Posterior cingulate gyrus (tissue), 11 donors: ENCODE measurements around the gene DDIT3.

ENCODE experiments used
- DNase-seq, 10 donors: peaks; one replicate each; pipeline versions ENCODE4 v3.0.0 to v3.0.0-alpha.2; 2020 to 2021; ENCODE audit warnings: mixed read lengths in 3 of 10
- intact Hi-C: fragments of 100-400 bp; cut with DNase I; formaldehyde crosslinking; loops from one replicate; pipeline ENCODE4 v1.15.1; 2023

The DDIT3 gene

DNA sequence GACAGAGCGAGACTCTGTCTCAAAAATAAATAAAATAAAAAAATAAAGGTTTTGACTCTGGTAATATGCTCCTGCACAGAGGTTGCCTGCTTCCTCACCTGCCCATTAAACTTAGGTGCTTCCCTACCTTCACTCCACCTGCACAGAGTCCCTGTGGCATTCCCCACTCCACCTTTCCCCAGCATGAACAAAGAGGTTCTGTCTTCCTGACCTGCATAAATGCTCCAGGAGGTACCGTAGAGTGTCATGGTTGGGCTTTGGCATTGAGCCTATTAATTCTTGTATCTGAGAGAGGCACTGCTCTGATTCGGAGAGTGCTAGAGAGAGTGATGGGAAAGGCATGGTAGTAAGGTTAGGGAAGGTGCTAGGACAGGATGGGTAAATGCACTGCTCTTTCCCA lies 46.9 kb downstream of the DDIT3 start:
- DNase-seq = peak in 1 of 10 donors; percentile 11

DNA sequence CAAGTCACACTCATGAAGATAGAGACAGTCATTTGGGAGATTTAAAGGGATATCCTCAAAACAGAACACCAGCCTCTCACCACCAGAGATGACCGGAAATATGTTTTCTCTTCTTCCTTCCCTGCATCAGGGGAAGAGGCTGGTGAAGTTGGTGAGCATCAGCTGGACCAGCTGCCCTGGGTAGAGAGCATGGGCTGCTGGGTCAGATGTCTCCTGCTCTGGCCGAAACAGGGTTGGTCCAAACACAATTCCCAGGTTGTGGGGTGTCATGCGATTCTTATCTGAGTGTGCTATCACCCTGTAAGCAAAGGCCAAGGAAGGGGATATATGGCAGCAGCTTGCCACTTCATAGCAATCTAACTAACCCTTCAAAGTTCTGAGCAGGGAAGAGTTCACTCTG lies 47.9 kb downstream of the DDIT3 start:
- DNase-seq = peak in 1 of 10 donors; percentile 17
- intact Hi-C loops = no loop called here

More for the DNA sequence above, 46.9 kb downstream of the DDIT3 start:
- intact Hi-C loops = no loop called here

DNA sequence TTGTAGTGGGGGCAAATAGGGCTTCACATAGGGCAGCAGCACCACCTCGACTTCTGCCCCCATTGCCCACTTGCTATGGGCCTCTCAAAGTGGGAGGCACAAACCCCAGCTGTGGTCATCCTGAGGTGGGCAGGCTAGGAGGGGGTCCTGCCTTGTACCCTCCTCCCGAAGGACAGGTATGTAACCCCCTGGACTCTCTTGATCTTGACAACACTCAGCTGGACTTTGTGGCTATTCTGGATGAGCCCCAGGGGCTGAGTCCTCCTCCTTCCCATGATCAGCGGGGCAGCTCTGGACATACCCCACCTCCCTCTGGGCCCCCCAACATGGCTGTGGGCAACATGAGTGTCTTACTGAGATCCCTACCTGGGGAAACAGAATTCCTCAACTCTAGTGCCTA lies 48.7 kb downstream of the DDIT3 start:
- DNase-seq = peak in 2 of 10 donors; percentile 41 to 42
- intact Hi-C loops = no loop called here

DNA sequence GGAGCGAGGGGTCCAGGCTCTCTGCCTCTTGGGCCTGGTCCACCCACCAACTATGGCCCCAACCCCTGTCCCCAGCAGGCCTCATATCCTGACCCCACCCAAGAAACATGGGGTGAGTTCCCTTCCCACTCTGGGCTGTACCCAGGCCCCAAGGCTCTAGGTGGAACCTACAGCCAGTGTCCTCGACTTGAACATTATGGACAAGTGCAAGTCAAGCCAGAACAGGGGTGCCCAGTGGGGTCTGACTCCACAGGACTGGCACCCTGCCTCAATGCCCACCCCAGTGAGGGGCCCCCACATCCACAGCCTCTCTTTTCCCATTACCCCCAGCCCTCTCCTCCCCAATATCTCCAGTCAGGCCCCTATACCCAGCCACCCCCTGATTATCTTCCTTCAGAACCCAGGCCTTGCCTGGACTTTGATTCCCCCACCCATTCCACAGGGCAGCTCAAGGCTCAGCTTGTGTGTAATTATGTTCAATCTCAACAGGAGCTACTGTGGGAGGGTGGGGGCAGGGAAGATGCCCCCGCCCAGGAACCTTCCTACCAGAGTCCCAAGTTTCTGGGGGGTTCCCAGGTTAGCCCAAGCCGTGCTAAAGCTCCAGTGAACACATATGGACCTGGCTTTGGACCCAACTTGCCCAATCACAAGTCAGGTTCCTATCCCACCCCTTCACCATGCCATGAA lies 49.2 kb downstream of the DDIT3 start:
- intact Hi-C loops = no loop called here
- peak in 2 of 10 donors; percentile 19 to 24 for DNase-seq

DNA sequence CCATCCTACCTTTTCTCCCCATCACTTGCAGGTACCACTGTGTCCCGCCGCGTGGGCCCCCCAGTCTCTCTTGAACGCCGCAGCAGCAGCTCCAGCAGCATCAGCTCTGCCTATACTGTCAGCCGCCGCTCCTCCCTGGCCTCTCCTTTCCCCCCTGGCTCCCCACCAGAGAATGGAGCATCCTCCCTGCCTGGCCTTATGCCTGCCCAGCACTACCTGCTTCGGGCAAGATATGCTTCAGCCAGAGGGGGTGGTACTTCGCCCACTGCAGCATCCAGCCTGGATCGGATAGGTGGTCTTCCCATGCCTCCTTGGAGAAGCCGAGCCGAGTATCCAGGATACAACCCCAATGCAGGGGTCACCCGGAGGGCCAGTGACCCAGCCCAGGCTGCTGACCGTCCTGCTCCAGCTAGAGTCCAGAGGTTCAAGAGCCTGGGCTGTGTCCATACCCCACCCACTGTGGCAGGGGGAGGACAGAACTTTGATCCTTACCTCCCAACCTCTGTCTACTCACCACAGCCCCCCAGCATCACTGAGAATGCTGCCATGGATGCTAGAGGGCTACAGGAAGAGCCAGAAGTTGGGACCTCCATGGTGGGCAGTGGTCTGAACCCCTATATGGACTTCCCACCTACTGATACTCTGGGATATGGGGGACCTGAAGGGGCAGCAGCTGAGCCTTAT lies 49.9 kb downstream of the DDIT3 start:
- intact Hi-C loops = no loop called here
- DNase-seq = peak in 2 of 10 donors; percentile 52 to 78

DNA sequence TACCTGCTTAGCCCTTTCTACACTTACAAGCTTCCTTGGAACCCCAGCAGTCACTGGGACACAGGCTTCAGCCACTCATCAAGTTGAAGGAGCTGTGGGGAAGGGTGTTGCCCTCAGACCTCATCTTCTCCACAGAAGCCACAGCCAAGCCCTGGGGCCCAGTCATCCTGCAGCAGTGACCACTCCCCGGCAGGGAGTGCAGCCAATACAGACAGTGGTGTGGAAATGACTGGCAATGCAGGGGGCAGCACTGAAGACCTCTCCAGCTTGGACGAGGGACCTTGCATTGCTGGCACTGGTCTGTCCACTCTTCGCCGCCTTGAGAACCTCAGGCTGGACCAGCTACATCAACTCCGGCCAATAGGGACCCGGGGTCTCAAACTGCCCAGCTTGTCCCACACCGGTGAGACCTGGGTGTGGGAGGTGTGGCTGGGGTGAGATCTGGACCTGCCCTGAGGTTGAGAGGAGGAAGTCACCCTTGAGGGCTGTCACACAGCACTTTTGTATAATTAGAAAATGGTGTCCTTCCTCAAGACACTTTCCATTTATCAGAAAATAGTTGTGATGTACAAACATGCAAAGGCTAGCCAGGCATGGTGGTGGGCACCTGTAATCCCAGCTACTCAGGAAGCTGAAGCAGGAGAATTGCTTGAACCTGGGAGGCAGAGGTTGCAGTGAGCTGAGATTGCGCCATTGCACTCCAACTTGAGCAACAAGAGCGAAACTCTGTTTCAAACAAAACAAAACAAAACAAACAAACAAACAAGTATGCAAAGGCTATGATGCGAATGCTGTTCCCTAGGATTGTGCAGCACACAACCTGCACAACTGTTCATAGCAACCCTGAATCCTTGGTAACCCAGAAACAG lies 50.8 kb downstream of the DDIT3 start:
- DNase-seq = peak in 1 of 10 donors; percentile 66
- intact Hi-C loops = no loop called here

DNA sequence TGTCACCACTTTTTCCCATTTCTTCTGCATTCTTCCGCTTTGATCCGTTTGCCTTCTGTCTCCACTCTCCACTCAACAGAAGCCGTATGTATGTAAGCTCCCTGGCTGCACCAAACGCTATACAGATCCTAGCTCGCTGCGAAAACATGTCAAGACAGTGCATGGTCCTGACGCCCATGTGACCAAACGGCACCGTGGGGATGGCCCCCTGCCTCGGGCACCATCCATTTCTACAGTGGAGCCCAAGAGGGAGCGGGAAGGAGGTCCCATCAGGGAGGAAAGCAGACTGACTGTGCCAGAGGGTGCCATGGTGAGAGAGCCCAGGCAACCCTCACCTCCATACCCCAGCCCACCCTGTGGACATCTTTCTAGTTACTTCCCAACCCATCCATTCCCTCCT lies 52.4 kb downstream of the DDIT3 start:
- intact Hi-C loops = no loop called here
- no peak for DNase-seq

DNA sequence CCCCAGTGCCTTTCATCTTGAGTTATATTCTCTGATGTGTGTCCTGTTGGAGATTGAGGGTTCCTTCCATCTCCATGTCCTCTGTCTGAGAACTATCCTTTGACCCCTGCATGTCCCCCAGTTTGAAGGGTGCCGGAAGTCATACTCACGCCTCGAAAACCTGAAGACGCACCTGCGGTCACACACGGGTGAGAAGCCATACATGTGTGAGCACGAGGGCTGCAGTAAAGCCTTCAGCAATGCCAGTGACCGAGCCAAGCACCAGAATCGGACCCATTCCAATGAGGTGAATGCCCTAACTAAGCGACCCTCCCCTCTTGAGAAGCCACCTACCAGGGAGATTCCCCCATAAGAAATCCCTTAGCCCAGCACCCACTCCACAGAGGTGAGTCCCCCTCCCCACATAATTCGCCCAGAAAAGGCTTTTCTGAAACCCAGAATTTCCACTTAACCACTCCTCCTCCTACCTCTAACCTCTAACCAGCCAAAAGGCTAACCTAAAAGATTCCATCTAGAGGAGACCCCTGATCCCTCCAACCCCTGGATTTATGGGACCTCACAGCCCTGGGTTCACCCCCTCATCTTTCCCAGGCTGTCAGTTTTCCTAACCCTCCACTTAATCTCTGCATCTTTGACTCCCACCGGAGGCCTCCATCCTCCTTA lies 53.0 kb downstream of the DDIT3 start:
- DNase-seq = no peak
- intact Hi-C loops = no loop called here
